ENCODE data around the gene DCST1. TPM values are rescaled to one million over a fixed set of nuclear protein-coding genes. Genes with fewer than 3 reads are reported as not detected.

Gene DCST1
- total and polyA plus RNA-seq, 2 of the 4 experiments (the other 2 are of a cell fraction) = not detected

DNA sequence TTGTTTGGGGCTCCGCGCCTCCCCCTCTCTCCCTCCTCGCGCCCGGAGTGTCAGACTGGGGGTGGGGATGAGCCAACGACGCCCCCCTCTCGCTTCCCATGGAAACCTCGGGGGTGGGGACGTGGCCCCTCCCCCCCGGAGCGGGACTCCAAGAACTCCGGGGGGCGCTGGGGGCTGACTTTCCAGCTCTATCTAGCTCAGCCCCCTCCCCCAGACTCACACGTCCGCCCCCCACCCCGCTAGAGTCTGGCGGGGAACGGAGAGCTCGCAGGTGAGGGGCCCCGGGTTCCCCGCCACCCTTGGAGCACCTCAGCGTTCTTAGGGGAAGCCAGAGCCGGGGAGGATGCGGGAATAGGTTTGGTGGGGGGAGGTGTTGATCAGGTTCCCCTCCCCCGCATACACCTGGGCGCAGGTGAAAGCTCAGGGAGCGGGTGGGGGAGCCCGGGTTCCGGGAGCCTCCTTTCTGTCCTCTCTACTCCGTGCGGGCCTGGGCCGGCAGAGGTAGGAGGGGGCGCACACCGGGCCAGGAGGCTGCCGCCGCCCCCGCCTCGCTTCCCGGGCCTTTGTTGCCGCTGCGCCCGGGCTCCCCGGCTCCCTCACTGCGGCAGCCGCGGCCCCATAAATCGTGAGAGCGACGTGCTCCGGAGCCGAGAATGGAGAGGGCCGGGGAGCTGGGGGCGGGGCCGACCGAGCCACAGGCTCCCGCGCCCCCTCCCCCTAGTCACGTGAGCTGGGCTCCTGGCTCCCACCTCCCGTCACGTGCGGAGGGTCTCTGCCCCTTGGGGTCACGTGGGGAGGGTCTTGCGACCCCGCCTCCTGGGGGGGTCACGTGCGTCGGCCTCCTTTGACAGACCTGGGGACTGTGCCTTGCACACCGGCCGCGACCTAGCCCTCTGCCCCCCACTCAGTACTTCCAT lies 46.9 kb downstream of the DCST1 start:
- no peak overlapping the region for H3K27ac ChIP-seq (ENCODE audit: insufficient read depth, low read length)
- no peak overlapping the region for H3K23ac ChIP-seq (ENCODE audit: low read depth, low read length)
- H2BK20ac ChIP-seq (ENCODE audit: low read depth, low read length) = no peak overlapping the region
- intact Hi-C loops (cut with micrococcal nuclease) (loop anchor here (10.0 kb wide), 1 partner anchor 606 kb away; no protein-coding TSS in a partner anchor), in situ Hi-C loops (cut with MboI; ENCODE audit: low sequenced_read_pairs) (no loop called here), dilution Hi-C loops (cut with HindIII; ENCODE audit: low sequenced_read_pairs, unreplicated experiment) (no loop called here)
- H3K27me3 ChIP-seq (ENCODE audit: control insufficient read depth, insufficient read depth, low read length) = peaks cover 68% of the 10 kb centered on the region
- peaks cover 6% of the 10 kb centered on the region; the same call in 1 of the 2 replicates for H3K4me1 ChIP-seq (ENCODE audit: control insufficient read depth, insufficient read depth, low read length)
- H3K79me1 ChIP-seq (ENCODE audit: low read depth in 1 of 2, low read length in 2 of 2) = no peaks in the 10 kb centered on the region; a peak in 1 of 4 replicates
- no peak overlapping the region for H3K18ac ChIP-seq (ENCODE audit: low read depth, low read length)
- no peaks in the 10 kb centered on the region for H3K36me3 ChIP-seq (ENCODE audit: control insufficient read depth, insufficient read depth, low read length)
- POLR2A ChIA-PET (ENCODE audit: unreplicated experiment) = no interaction called here
- no peak overlapping the region for H2BK15ac ChIP-seq (ENCODE audit: low read depth, low read length)
- peaks cover 11% of the 10 kb centered on the region for H4K20me1 ChIP-seq (ENCODE audit: insufficient read depth, low read length)
- H3K14ac ChIP-seq (replicated peaks; ENCODE audit: low read depth, low read length) = no peak overlapping the region
- H3K4ac ChIP-seq (ENCODE audit: low read depth, low read length) = no peak overlapping the region
- H3K9me1 ChIP-seq (ENCODE audit: insufficient read depth, low read length) = peaks cover 6% of the 10 kb centered on the region; the same call in 1 of the 2 replicates
- no TSS peak for BruUV-seq (replicated peaks)
- peak overlapping the region; percentile 9; the same call in 1 of the 2 replicates for H3K4me2 ChIP-seq (ENCODE audit: low read depth, low read length)
- H4K8ac ChIP-seq (ENCODE audit: low read depth in 2 of 2, low read length in 2 of 2) = no peak overlapping the region
- CTCF ChIA-PET = no interaction called here
- no peak overlapping the region for H4K5ac ChIP-seq (ENCODE audit: low read depth, low read length)
- H2BK120ac ChIP-seq (ENCODE audit: low read depth, low read length) = no peak overlapping the region
- H3K56ac ChIP-seq (ENCODE audit: extremely low read depth, insufficient read depth, low read length) = no peak overlapping the region
- DNase-seq (no peak), ATAC-seq (ENCODE audit: low read depth) (no peak)
- no peak overlapping the region for H2BK5ac ChIP-seq (ENCODE audit: low read depth, low read length, poor library complexity, severe bottlenecking)
- H3K9ac ChIP-seq (ENCODE audit: low read depth, low read length) = no peak overlapping the region
- no peak overlapping the region for H3K4me3 ChIP-seq (ENCODE audit: insufficient read depth, low read depth, low read length)
- no peaks in the 10 kb centered on the region for H3K9me3 ChIP-seq (ENCODE audit: control insufficient read depth, insufficient read depth, low read length)
- 0% methylated on average over 12 of the region's 71 CpGs; no CpG with 5 or more reads in 1 of the 2 experiments for WGBS, 2 experiments (ENCODE audit: extremely low coverage in 2 of 2, insufficient read length in 1 of 2)
- H2AK5ac ChIP-seq (ENCODE audit: low read depth, low read length) = no peak overlapping the region
- TF ChIP-seq, protein P1, sequence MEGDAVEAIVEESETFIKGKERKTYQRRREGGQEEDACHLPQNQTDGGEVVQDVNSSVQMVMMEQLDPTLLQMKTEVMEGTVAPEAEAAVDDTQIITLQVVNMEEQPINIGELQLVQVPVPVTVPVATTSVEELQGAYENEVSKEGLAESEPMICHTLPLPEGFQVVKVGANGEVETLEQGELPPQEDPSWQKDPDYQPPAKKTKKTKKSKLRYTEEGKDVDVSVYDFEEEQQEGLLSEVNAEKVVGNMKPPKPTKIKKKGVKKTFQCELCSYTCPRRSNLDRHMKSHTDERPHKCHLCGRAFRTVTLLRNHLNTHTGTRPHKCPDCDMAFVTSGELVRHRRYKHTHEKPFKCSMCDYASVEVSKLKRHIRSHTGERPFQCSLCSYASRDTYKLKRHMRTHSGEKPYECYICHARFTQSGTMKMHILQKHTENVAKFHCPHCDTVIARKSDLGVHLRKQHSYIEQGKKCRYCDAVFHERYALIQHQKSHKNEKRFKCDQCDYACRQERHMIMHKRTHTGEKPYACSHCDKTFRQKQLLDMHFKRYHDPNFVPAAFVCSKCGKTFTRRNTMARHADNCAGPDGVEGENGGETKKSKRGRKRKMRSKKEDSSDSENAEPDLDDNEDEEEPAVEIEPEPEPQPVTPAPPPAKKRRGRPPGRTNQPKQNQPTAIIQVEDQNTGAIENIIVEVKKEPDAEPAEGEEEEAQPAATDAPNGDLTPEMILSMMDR (conservative IDR thresholded peaks at IDR 0.05; ENCODE audit: low read depth, low read length) = no peak
- TF ChIP-seq, protein P2, sequence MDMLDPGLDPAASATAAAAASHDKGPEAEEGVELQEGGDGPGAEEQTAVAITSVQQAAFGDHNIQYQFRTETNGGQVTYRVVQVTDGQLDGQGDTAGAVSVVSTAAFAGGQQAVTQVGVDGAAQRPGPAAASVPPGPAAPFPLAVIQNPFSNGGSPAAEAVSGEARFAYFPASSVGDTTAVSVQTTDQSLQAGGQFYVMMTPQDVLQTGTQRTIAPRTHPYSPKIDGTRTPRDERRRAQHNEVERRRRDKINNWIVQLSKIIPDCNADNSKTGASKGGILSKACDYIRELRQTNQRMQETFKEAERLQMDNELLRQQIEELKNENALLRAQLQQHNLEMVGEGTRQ (IDR thresholded peaks at IDR 0.05; ENCODE audit: low read depth, low read length) = peak; percentile 83
- peak; percentile 83 for TF ChIP-seq BHLHE40 (IDR thresholded peaks at IDR 0.05; ENCODE audit: low read depth, low read length)
- no peak overlapping the region for H4K91ac ChIP-seq (ENCODE audit: insufficient read depth, low read depth, low read length)
- H2AFZ ChIP-seq (replicated peaks; ENCODE audit: low read length, poor library complexity) = no peak overlapping the region
- H2AK9ac ChIP-seq (replicated peaks; ENCODE audit: low read depth, low read length, poor library complexity) = no peak overlapping the region

Measured in IMR-90 (cell line).